Thymus (tissue), 11 donors: ENCODE results near the gene AJM1. TPM values are rescaled to one million over a fixed set of nuclear protein-coding genes. Genes with fewer than 3 reads are reported as not detected.

Experiments
- DNase-seq, 9 donors: peaks; one replicate each; pipeline ENCODE4 v3.0.0-alpha.2; 2013; ENCODE audit warnings: low spot score in 9 of 9, low read depth in 6 of 9, missing footprints in 1 of 9
- H3K27ac ChIP-seq, 2 donors: one replicate each; pipeline ENCODE4 v1.5.1; 2013; ENCODE audit warnings: control low read depth in 1 of 2, low read depth in 1 of 2, low read length in 1 of 2, mild to moderate bottlenecking in 1 of 2, moderate library complexity in 1 of 2
- H3K27me3 ChIP-seq, 2 donors: one replicate each; pipeline ENCODE4 v1.5.1; 2013; ENCODE audit warnings: low read length in 1 of 2; ENCODE audit not compliant: control insufficient read depth in 2 of 2, insufficient read depth in 1 of 2
- H3K36me3 ChIP-seq, 2 donors: one replicate each; pipeline ENCODE4 v1.5.1; 2013; ENCODE audit warnings: low read length in 1 of 2, mild to moderate bottlenecking in 1 of 2, moderate library complexity in 1 of 2; ENCODE audit not compliant: control insufficient read depth in 2 of 2, insufficient read depth in 2 of 2
- H3K4me1 ChIP-seq, 2 donors: one replicate each; pipeline ENCODE4 v1.5.1; 2013; ENCODE audit warnings: low read length in 2 of 2; ENCODE audit not compliant: control insufficient read depth in 2 of 2, insufficient read depth in 2 of 2
- H3K4me3 ChIP-seq, 2 donors: one replicate each; pipeline ENCODE4 v1.5.1; 2013; ENCODE audit warnings: low read length in 2 of 2, control low read depth in 1 of 2, mild to moderate bottlenecking in 1 of 2
- H3K9me3 ChIP-seq, 2 donors: one replicate each; pipeline ENCODE4 v1.5.1; 2013; ENCODE audit warnings: low read length in 1 of 2, mild to moderate bottlenecking in 1 of 2; ENCODE audit not compliant: control insufficient read depth in 2 of 2, insufficient read depth in 1 of 2
- WGBS: extraction: QIAGEN DNeasy Blood & Tissue Kit; methylation state at CpG from one replicate; pipeline ENCODE4 v1.1.7; 2013; 5-methylcytosine and 5-hydroxymethylcytosine counted together
- polyA plus RNA-seq: library from polyadenylated mRNA; stranded (reverse); fragments of 200-250 nt; gene quantifications from one replicate; pipeline ENCODE4 v1.2.3, GENCODE V29; 2013
- total RNA-seq: library from RNA; stranded (reverse); fragments of 120-200 nt; gene quantifications from one replicate; pipeline ENCODE4 v1.2.4, GENCODE V29; 2013
- donor health status: healthy.

The AJM1 gene
- total and polyA plus RNA-seq, 2 donors = 0.42 to 1.8 TPM

- Histone ChIP-seq H3K27me3 (peaks cover 7 to 16% of the 10 kb centered on the region in 2 donors), H3K4me3 (no peak overlapping the region), H3K4me1 (peaks cover 4 to 14% of the 10 kb centered on the region in 2 donors), H3K36me3 (peaks cover 0 to 5% of the 10 kb centered on the region in 2 donors), H3K27ac (no peak overlapping the region), H3K9me3 (peaks cover 0 to 3% of the 10 kb centered on the region in 2 donors)
- no peak for DNase-seq
- WGBS = 96% methylated on average over 29 of the region's 29 CpGs
Measured at GRCh38 chr9:136852664-136853595, 10.7 kb downstream of the AJM1 start.

- peaks cover 0 to 9% of the 10 kb centered on the region in 2 donors for H3K27me3 ChIP-seq
- WGBS = 90% methylated on average over 18 of the region's 18 CpGs
- H3K36me3 ChIP-seq = peaks cover 0 to 7% of the 10 kb centered on the region in 2 donors
- peaks cover 3 to 9% of the 10 kb centered on the region in 2 donors for H3K4me1 ChIP-seq
- DNase-seq = no peak
- H3K4me3 ChIP-seq = no peak overlapping the region
- H3K9me3 ChIP-seq = peaks cover 0 to 3% of the 10 kb centered on the region in 2 donors
- H3K27ac ChIP-seq = no peak overlapping the region
Measured at GRCh38 chr9:136853596-136854112, 11.4 kb downstream of the AJM1 start.

DNA sequence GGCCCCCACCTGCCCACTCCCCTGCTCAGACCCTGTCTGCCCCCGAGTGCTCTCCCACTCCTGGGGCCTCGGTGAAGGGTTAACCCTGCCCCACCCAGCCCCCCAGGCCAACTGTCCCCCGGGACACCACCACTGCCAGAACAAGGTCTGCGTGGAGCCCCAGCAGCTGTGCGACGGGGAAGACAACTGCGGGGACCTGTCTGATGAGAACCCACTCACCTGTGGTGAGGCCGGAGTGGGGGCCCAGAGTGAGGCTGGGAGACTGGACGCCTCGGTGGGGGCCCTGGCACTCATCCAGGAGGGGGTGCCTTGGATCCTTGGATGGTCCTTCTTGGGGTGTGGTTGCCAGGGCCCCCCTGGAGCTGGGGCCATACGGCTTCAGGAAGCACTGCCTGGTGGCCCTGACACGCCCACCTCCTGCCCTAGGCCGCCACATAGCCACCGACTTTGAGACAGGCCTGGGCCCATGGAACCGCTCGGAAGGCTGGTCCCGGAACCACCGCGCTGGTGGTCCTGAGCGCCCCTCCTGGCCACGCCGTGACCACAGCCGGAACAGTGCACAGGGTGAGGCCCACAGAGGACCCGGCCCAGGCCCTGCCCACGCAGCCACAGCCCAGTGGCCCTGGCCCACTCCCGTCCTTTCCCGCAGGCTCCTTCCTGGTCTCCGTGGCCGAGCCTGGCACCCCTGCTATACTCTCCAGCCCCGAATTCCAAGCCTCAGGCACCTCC is 12.0 kb downstream of the AJM1 start:
- peaks cover 0 to 9% of the 10 kb centered on the region in 2 donors for H3K36me3 ChIP-seq
- peaks cover 3 to 9% of the 10 kb centered on the region in 2 donors for H3K4me1 ChIP-seq
- no peak overlapping the region for H3K4me3 ChIP-seq
- H3K27ac ChIP-seq = no peak overlapping the region
- peaks cover 0 to 5% of the 10 kb centered on the region in 2 donors for H3K27me3 ChIP-seq
- no peak for DNase-seq
- 90% methylated on average over 30 of the region's 30 CpGs for WGBS
- peaks cover 0 to 3% of the 10 kb centered on the region in 2 donors for H3K9me3 ChIP-seq

DNA sequence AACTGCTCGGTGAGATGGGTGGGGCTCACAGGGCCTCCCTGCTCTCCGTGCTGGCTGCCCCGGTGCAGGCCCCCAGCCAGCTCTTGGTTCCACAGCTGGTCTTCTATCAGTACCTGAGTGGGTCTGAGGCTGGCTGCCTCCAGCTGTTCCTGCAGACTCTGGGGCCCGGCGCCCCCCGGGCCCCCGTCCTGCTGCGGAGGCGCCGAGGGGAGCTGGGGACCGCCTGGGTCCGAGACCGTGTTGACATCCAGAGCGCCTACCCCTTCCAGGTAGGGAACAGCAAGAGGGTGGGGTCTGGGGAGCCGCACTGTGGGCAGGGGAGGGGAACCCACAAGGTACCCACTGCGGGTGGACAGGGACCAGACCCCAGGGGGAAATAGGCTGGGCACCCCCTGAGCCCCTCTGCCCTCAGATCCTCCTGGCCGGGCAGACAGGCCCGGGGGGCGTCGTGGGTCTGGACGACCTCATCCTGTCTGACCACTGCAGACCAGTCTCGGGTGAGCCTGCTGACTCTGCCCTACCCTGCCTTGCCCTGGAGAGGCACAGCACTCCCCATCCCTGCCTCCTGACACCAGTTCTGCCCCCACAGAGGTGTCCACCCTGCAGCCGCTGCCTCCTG is 12.7 kb downstream of the AJM1 start:
- Histone ChIP-seq H3K9me3 (no peaks in the 10 kb centered on the region), H3K4me3 (no peak overlapping the region), H3K4me1 (peaks cover under 1 to 5% of the 10 kb centered on the region in 2 donors), H3K27ac (no peak overlapping the region), H3K36me3 (peaks cover 0 to 9% of the 10 kb centered on the region in 2 donors), H3K27me3 (peaks cover 0 to 2% of the 10 kb centered on the region in 2 donors)
- 93% methylated on average over 23 of the region's 23 CpGs for WGBS
- no peak for DNase-seq

DNA sequence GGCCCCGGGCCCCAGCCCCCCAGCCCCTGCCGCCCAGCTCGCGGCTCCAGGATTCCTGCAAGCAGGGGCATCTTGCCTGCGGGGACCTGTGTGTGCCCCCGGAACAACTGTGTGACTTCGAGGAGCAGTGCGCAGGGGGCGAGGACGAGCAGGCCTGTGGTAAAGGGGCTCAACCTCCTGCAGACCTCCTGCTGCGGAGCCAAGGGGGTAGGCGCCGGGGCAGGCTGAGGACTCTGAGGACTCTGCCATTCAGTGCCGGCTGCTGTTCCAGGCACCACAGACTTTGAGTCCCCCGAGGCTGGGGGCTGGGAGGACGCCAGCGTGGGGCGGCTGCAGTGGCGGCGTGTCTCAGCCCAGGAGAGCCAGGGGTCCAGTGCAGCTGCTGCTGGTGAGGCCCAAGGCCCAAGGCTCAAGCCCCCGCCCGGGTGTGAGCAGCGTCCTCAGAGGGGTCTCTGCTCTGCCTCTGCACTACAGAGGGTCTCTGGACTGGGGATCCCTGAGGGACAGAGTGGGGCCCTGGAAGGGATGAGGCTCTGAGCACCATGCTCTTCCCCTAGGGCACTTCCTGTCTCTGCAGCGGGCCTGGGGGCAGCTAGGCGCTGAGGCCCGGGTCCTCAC is 13.3 kb downstream of the AJM1 start:
- 90% methylated on average over 26 of the region's 26 CpGs for WGBS
- Histone ChIP-seq H3K4me1 (no peaks in the 10 kb centered on the region), H3K4me3 (no peak overlapping the region), H3K27me3 (no peaks in the 10 kb centered on the region), H3K36me3 (peaks cover under 1 to 10% of the 10 kb centered on the region in 2 donors), H3K9me3 (no peaks in the 10 kb centered on the region), H3K27ac (no peak overlapping the region)
- no peak for DNase-seq

- H3K4me3 ChIP-seq = no peak overlapping the region
- 91% methylated on average over 15 of the region's 15 CpGs for WGBS
- no peaks in the 10 kb centered on the region for H3K27me3 ChIP-seq
- H3K4me1 ChIP-seq = no peaks in the 10 kb centered on the region
- DNase-seq = no peak
- peaks cover 6 to 10% of the 10 kb centered on the region in 2 donors for H3K36me3 ChIP-seq
- no peak overlapping the region for H3K27ac ChIP-seq
- no peaks in the 10 kb centered on the region for H3K9me3 ChIP-seq
Measured at GRCh38 chr9:136856079-136856476, 13.8 kb downstream of the AJM1 start.

DNA sequence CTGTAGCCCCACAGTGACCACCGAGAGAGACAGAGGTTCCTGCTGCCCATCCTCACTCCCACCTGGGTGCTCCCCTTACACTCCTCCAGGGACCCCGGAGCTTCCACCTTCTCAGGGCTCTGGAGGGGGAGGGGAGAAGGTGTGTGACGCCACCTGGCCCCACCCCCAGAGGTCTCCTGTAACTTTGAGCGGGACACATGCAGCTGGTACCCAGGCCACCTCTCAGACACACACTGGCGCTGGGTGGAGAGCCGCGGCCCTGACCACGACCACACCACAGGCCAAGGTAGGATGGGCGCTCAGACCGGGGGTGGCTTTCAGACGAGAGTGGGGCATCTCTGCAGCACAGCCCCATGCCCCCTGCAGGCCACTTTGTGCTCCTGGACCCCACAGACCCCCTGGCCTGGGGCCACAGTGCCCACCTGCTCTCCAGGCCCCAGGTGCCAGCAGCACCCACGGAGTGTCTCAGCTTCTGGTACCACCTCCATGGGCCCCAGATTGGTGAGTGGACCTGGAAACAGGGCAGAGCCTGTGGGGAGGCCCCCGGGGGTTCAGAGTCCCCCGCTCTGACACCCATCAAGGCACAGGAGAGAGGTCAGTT is 14.4 kb downstream of the AJM1 start:
- Histone ChIP-seq H3K4me3 (no peak overlapping the region), H3K36me3 (peaks cover 12 to 16% of the 10 kb centered on the region in 2 donors), H3K9me3 (no peaks in the 10 kb centered on the region), H3K27me3 (no peaks in the 10 kb centered on the region), H3K4me1 (no peaks in the 10 kb centered on the region), H3K27ac (no peak overlapping the region)
- DNase-seq = no peak
- WGBS = 86% methylated on average over 14 of the region's 14 CpGs

DNA sequence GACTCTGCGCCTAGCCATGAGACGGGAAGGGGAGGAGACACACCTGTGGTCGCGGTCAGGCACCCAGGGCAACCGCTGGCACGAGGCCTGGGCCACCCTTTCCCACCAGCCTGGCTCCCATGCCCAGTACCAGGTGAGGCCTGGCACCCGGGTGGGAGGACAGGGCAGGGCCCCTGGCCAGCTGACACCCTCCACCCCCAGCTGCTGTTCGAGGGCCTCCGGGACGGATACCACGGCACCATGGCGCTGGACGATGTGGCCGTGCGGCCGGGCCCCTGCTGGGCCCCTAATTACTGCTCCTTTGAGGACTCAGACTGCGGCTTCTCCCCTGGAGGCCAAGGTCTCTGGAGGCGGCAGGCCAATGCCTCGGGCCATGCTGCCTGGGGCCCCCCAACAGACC is 14.9 kb downstream of the AJM1 start:
- Histone ChIP-seq H3K4me1 (no peaks in the 10 kb centered on the region), H3K4me3 (no peak overlapping the region), H3K9me3 (no peaks in the 10 kb centered on the region), H3K27ac (no peak overlapping the region), H3K36me3 (peaks cover 15 to 21% of the 10 kb centered on the region in 2 donors), H3K27me3 (no peaks in the 10 kb centered on the region)
- no peak for DNase-seq
- WGBS = 96% methylated on average over 19 of the region's 19 CpGs
